PC-3 (cell line): ENCODE results near the gene SLC15A3. TPM values are rescaled to one million over a fixed set of nuclear protein-coding genes. Genes with fewer than 3 reads are reported as not detected.

Experiments used
- ATAC-seq: fragments of 200-7000 bp; cut with Tn5 transposase; 2 replicates; pipeline ENCODE4 v1.9.1; 2020; ENCODE audit warnings: mild to moderate bottlenecking, moderate library complexity
- BruUV-seq: library from RNA; stranded (reverse); fragments of 400-500 nt; replicated peaks from 2 replicates; lab custom pipeline; 2021; lab: Mats Ljungman, UMichigan
- CTCF ChIA-PET: fragments of 300-600 bp; sonication (Branson Sonifier 250); formaldehyde crosslinking; loops from one replicate; lab custom pipeline; 2022; ENCODE audit warnings: antibody characterized with exemption; lab: Charles Lee
- POLR2A ChIA-PET: fragments of 300-600 bp; sonication (Branson Sonifier 250); formaldehyde crosslinking; loops from one replicate; lab custom pipeline; 2022; ENCODE audit warnings: antibody characterized with exemption; ENCODE audit not compliant: unreplicated experiment; lab: Charles Lee
- DNase-seq: peaks from one replicate; pipeline ENCODE4 v3.0.0-alpha.2; 2015
- H2AFZ ChIP-seq: fragments of 300-600 bp; sonication (generic); 2 replicates; pipeline ENCODE4 v1.6.0; 2016; ENCODE audit warnings: antibody characterized with exemption, low read length
- H3F3A ChIP-seq: fragments of 300-600 bp; sonication (generic); one replicate; pipeline ENCODE4 v1.6.0; 2017; ENCODE audit warnings: antibody characterized with exemption, low read length, control low read depth, mild to moderate bottlenecking; ENCODE audit not compliant: unreplicated experiment
- H3K27ac ChIP-seq: fragments of 300-600 bp; sonication (generic); 2 replicates; pipeline ENCODE4 v1.5.1; 2016; ENCODE audit warnings: mild to moderate bottlenecking, low read length
- H3K27me3 ChIP-seq: fragments of 300-600 bp; sonication (generic); 2 replicates; pipeline ENCODE4 v1.6.1; 2016; ENCODE audit warnings: low read length, mixed read lengths
- H3K36me3 ChIP-seq: fragments of 300-600 bp; sonication (generic); 2 replicates; pipeline ENCODE4 v1.6.1; 2016; ENCODE audit warnings: low read depth, mixed run types, low read length, mixed read lengths
- H3K4me1 ChIP-seq: fragments of 300-600 bp; sonication (generic); 2 replicates; pipeline ENCODE4 v1.5.1; 2016; ENCODE audit warnings: low read length; ENCODE audit not compliant: insufficient read depth
- H3K4me2 ChIP-seq: fragments of 300-600 bp; sonication (generic); 2 replicates; pipeline ENCODE4 v1.6.0; 2016; ENCODE audit warnings: low read length
- H3K4me3 ChIP-seq: fragments of 300-600 bp; sonication (generic); 2 replicates; pipeline ENCODE4 v1.5.1; 2016; ENCODE audit warnings: mild to moderate bottlenecking, low read length, mixed read lengths
- H3K79me2 ChIP-seq: fragments of 300-600 bp; sonication (generic); 2 replicates; pipeline ENCODE4 v1.6.1; 2017; ENCODE audit warnings: low read length, mixed read lengths
- H3K9ac ChIP-seq: fragments of 300-600 bp; sonication (generic); 2 replicates; pipeline ENCODE4 v1.6.0; 2016; ENCODE audit warnings: mild to moderate bottlenecking, low read length
- H3K9me2 ChIP-seq: fragments of 300-600 bp; sonication (generic); replicated peaks from 2 replicates; pipeline ENCODE4 v1.6.1; 2016; ENCODE audit warnings: mixed run types, low read length, mixed read lengths
- H3K9me3 ChIP-seq: fragments of 300-600 bp; sonication (generic); 2 replicates; pipeline ENCODE4 v1.6.1; 2016; ENCODE audit warnings: low read length, mixed read lengths
- H4K20me1 ChIP-seq: fragments of 300-600 bp; sonication (generic); 2 replicates; pipeline ENCODE4 v1.6.1; 2016; ENCODE audit warnings: low read length, mixed read lengths
- CTCF ChIP-seq: fragments of 300-600 bp; sonication (generic); conservative IDR thresholded peaks from 2 replicates; pipeline ENCODE4 v1.5.1; 2017; ENCODE audit warnings: antibody characterized with exemption, low read depth, mild to moderate bottlenecking, low read length
- EZH2 ChIP-seq: fragments of 300-600 bp; sonication (generic); IDR thresholded peaks from one replicate; pipeline ENCODE4 v1.6.1; 2017; ENCODE audit warnings: antibody characterized with exemption, mild to moderate bottlenecking, low read length; ENCODE audit not compliant: unreplicated experiment
- EZH2phosphoT487 ChIP-seq: fragments of 300-600 bp; sonication (generic); IDR thresholded peaks from 2 replicates; pipeline ENCODE4 v1.6.1; 2018; ENCODE audit warnings: mild to moderate bottlenecking, antibody characterized with exemption, low read length, borderline replicate concordance
- intact Hi-C: fragments of 100-400 bp; cut with micrococcal nuclease; formaldehyde crosslinking; loops from 2 replicates; pipeline ENCODE4 v1.9.0; 2023
- total RNA-seq: library from RNA; depleted of rRNA; stranded (reverse); fragments of >200 nt; gene quantifications from 2 replicates; pipeline ENCODE4 v1.2.3, GENCODE V29; 2014

SLC15A3 gene
- total RNA-seq, 1 experiment from 2014 or later = not detected

DNA sequence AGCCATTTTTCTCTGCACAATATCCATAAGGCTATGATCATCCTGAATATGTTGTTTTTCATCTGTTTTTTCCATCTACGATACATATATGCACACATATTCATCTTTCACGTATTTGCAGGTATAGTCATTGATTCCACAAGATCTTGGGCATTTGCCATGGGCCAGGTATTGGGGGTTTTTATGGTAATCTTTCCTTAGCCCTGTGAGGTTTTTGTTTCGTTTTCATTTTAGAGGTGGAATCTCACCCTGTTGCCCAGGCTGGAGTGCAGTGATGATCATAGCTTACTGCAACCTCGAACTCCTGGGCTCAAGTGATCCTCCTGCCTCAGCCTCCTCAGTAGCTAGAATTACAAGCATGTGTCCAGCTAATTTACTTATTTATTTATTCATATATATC lies 39.5 kb upstream of the SLC15A3 start:
- Histone ChIP-seq H3K27me3 (peaks cover 33% of the 10 kb centered on the region), H3K9ac (no peak overlapping the region), H3K79me2 (no peaks in the 10 kb centered on the region), H3K9me3 (no peaks in the 10 kb centered on the region), H3K4me3 (no peak overlapping the region), H2AFZ (no peak overlapping the region), H3F3A (no peaks in the 10 kb centered on the region), H3K27ac (no peak overlapping the region), H3K9me2 (no peaks in the 10 kb centered on the region), H4K20me1 (no peaks in the 10 kb centered on the region), H3K4me2 (no peak overlapping the region), H3K4me1 (peaks cover 12% of the 10 kb centered on the region), H3K36me3 (no peaks in the 10 kb centered on the region)
- no peak for ATAC-seq
- ChIA-PET POLR2A (no interaction called here), CTCF (interaction anchor here (0.7 kb wide), 1 partner anchor 142 kb away, joined by 12 read pairs; no protein-coding TSS in a partner anchor)
- intact Hi-C loops = no loop called here
- no TSS peak for BruUV-seq
- no peak for DNase-seq
- TF ChIP-seq EZH2 = no peak
- no peak for TF ChIP-seq CTCF
- TF ChIP-seq EZH2phosphoT487 = no peak

- no peak for TF ChIP-seq EZH2
- no peak for TF ChIP-seq EZH2phosphoT487
- no peak for TF ChIP-seq CTCF
- peaks cover 33% of the 10 kb centered on the region for H3K27me3 ChIP-seq
- no peak overlapping the region for H3K9ac ChIP-seq
- DNase-seq (no peak), ATAC-seq (no peak)
- ChIA-PET POLR2A (no interaction called here), CTCF (no interaction called here)
- no TSS peak for BruUV-seq
- intact Hi-C loops = no loop called here
- H3K4me2 ChIP-seq = no peak overlapping the region
- no peaks in the 10 kb centered on the region for H3K9me3 ChIP-seq
- H3K27ac ChIP-seq = no peak overlapping the region
- H3K36me3 ChIP-seq = no peaks in the 10 kb centered on the region
- H3K9me2 ChIP-seq = no peaks in the 10 kb centered on the region
- H3F3A ChIP-seq = no peaks in the 10 kb centered on the region
- H3K4me1 ChIP-seq = peaks cover 16% of the 10 kb centered on the region
- H2AFZ ChIP-seq = no peak overlapping the region
- H3K79me2 ChIP-seq = no peaks in the 10 kb centered on the region
- H4K20me1 ChIP-seq = no peaks in the 10 kb centered on the region
- no peak overlapping the region for H3K4me3 ChIP-seq
Observed at GRCh38 chr11:60989093-60989650, 37.2 kb upstream of the SLC15A3 start.

DNA sequence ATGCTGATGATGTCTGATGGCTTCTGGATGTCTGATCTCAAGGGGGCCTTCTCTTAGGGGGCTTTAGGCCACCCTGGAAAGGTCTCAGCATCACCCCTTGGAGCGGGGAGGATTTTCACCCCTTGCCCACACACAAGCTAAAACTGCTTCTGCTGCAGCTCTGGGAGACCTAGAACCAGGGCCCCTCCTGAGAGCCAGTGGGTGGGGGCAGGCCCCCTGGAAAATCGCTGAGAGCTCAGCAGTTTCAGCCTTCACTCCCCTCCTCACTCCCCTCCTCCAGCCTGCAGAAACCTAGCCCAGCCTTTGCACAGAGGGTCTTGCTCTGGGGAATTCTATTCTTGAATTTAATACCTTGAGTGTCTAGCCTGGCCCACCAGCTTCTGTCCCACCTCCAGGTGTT lies 36.7 kb upstream of the SLC15A3 start:
- Histone ChIP-seq H4K20me1 (no peaks in the 10 kb centered on the region), H3K27ac (no peak overlapping the region), H3K4me1 (peaks cover 16% of the 10 kb centered on the region), H3K9me2 (no peaks in the 10 kb centered on the region), H3K9me3 (no peaks in the 10 kb centered on the region), H3K4me3 (no peak overlapping the region), H3K36me3 (no peaks in the 10 kb centered on the region), H2AFZ (no peak overlapping the region), H3F3A (no peaks in the 10 kb centered on the region), H3K9ac (no peak overlapping the region), H3K79me2 (no peaks in the 10 kb centered on the region), H3K4me2 (no peak overlapping the region), H3K27me3 (peaks cover 30% of the 10 kb centered on the region)
- ATAC-seq (no peak), DNase-seq (no peak)
- intact Hi-C loops = no loop called here
- TF ChIP-seq EZH2 (no peak), CTCF (no peak), EZH2phosphoT487 (no peak)
- ChIA-PET CTCF (no interaction called here), POLR2A (no interaction called here)
- no TSS peak for BruUV-seq
